Retinal pigment epithelial cell (primary cell): Measurements from ENCODE around the gene CIB4.
"Not testable (repeated sequence)": the region's sequence is repeated elsewhere in the genome, so short reads cannot be mapped to it uniquely, and the experiment has no call there.

ENCODE experiments used
- DNase-seq: peaks from one replicate; pipeline ENCODE4 v3.0.0-alpha.2; 2010; ENCODE audit warnings: low read depth
- H3K4me3 ChIP-seq: 2 replicates; pipeline ENCODE4 v1.5.1; 2011; ENCODE audit warnings: mild to moderate bottlenecking, low read length, control low read depth, moderate library complexity
- TF ChIP-seq, protein P1 (sequence below): conservative IDR thresholded peaks from 2 replicates; pipeline ENCODE4 v1.5.1; 2011; ENCODE audit warnings: low read depth, low read length, control low read depth, inconsistent platforms

Gene CIB4

DNA sequence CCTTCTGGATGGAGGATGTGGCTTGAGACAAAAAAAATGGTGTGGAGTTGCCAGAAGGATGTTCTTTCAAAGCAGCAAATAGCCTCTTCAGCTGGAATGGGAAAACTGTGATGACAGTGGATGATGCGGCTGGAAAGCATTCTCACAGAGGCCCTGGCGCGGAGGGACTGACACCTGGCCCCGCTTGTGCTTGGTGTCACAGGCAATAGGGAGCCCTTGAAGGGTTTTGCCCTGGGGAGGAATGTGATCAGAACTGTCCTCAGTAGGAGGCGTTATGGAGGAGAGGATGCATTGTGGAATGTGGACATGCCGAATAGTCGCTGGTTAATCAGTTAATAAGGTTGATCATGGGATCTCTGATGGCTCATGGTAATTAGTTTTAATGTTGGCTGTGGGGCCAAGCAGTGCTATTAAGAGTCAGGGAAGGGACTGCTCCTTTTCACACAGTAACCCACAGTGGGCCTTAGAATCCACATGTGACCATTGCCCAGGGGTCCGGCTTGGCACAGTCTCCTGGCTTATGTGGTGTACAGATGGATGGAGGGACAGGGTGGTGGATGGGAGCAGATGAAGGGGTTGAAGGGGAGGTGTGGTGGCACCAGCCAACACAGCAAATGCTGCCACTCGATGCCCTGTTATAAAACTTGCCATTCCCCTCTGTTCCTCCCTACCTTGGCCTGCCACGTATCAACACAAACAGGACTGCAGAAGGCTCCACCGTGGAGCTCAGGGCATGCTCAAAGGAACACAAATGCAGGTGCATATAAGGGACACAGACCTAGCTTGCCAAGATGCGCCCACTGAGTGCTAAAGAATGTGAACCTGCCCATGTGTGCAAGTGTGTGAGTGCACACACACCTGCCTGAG lies 71.7 kb downstream of the CIB4 start:
- TF ChIP-seq, protein P1, sequence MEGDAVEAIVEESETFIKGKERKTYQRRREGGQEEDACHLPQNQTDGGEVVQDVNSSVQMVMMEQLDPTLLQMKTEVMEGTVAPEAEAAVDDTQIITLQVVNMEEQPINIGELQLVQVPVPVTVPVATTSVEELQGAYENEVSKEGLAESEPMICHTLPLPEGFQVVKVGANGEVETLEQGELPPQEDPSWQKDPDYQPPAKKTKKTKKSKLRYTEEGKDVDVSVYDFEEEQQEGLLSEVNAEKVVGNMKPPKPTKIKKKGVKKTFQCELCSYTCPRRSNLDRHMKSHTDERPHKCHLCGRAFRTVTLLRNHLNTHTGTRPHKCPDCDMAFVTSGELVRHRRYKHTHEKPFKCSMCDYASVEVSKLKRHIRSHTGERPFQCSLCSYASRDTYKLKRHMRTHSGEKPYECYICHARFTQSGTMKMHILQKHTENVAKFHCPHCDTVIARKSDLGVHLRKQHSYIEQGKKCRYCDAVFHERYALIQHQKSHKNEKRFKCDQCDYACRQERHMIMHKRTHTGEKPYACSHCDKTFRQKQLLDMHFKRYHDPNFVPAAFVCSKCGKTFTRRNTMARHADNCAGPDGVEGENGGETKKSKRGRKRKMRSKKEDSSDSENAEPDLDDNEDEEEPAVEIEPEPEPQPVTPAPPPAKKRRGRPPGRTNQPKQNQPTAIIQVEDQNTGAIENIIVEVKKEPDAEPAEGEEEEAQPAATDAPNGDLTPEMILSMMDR: no peak
- H3K4me3 ChIP-seq: no peak overlapping the region
- DNase-seq: no peak

DNA sequence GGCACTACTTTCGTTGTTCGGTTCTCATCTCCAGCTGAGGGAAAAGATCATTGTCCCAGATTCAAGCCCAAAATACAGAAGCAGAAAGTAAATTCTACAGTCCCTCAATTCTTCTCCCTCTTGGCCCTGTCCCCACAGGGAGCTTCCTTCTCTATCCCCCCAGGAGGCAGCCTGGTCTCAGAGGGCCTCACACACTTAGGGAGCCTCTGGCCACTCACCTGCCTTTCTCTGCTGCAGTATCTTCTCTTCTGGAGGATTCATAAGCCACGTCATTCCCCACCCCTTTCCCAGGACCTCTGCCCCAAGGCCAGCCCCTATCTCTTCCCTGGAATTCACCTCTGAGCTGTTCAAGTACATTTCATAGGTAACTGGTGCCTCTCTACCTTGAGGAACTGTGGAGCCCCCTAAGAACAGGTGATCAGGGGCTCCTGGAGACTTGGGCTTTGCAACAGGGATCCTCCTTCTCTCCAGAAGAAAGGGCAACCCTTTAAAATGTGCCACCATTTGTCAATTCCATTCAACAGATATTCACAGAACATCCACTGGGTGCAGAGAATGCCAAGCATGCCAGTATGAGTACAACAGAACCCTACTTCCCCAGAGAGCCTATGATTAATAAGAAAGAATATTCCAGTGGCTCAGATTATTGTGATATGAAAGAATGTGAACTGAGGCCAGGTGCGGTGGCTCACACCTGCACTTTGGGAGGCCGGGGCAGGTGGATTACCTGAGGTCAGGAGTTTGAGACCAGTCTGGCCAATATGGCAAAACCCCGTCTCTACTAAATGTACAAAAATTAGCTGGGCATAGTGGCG lies 72.9 kb downstream of the CIB4 start:
- TF ChIP-seq, protein P1: no peak
- H3K4me3 ChIP-seq: no peak overlapping the region
- DNase-seq: no peak

DNA sequence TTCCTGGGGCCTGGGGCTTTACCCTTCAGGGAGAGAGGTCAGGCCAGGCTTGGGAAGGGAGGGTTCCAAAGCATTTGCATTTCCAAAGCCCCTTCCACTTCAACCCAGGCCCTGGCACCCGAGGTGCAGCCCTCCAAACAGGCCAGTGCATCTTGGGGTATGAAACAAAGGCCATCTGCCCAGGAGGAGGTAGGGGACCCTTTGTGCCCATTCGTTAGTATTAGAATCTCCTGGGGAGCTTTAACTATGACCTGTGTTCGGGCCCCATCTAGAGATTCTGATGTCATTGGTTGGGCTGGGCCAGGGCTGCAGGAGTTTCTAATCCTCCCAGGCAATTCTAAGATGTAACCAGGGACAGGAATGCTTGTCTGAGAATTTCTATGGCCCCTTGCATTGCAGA lies 73.6 kb downstream of the CIB4 start:
- no peak for DNase-seq
- TF ChIP-seq, protein P1: no peak
- no peak overlapping the region for H3K4me3 ChIP-seq

DNA sequence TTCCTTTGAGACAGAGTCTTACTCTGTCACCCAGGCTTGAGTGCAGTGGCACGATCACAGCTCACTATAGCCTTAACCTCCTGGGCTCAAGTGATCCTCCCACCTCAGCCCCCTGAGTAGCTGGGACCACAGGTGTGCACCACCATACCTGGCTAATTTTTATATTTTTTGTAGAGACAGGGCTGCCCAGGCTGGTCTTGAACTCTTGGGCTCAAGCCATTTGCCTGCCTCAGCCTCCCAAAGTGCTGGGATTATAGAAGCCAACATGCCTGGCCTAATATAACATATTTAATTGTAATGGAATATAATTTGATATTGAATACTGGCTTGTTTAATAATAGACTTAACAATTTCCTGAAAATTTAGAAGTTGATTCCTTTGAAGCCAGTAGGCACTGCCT lies 74.4 kb downstream of the CIB4 start:
- not testable (repeated sequence) for DNase-seq, H3K4me3 ChIP-seq

GRCh38 chr2:26566081-26566375 lies 75.1 kb downstream of the CIB4 start:
- H3K4me3 ChIP-seq: no peak overlapping the region
- TF ChIP-seq, protein P1: no peak
- DNase-seq: no peak

DNA sequence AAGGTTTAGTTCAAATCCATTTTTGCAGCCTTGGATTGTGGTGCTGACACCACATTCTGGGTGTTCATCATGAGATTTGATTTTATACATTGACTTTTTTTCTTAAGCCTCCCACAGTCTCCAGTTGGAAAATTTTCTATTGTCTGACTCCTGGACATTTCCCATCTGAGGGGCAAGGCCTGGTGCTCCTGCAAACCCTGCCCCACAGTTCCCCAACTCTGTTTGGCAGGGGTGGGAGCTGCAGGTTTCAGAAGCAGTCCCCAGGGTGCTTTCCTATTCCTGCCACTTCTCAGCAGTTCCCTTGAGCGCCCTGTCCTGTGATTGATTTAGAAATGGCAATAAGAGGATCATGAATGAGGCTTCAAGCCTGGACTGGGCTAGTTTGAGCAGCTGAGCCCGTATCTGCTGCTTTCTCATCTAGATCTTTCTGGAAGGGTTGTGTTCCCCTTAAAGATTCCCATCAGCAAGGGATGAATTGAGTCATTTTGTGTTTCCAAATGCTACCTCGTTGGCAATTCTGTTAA lies 77.0 kb downstream of the CIB4 start:
- H3K4me3 ChIP-seq: no peak overlapping the region
- DNase-seq: no peak
- TF ChIP-seq, protein P1: no peak

GRCh38 chr2:26563686-26564085 lies 77.5 kb downstream of the CIB4 start:
- DNase-seq: no peak
- H3K4me3 ChIP-seq: no peak overlapping the region

More at GRCh38 chr2:26563686-26564085, 77.5 kb downstream of the CIB4 start:
- TF ChIP-seq, protein P1: no peak
